ENCODE results near the gene KIF2A.
A peak's percentile ranks its signal among the peaks of the same experiment; 100 is the strongest.

KIF2A gene

GRCh38 chr5:62305715-62306322, at the start of gene KIF2A:
Gene KIF2A, plus strand, starts transcription at chr5:62306206. Its CDS starts 267 bp downstream, at chr5:62306473.
- peak; percentile 93 for DNase-seq (ENCODE audit: low spot score)

GRCh38 chr5:62257020-62257367, 49.0 kb upstream of the KIF2A start:
- no peak for DNase-seq (ENCODE audit: low spot score)

- no peak for DNase-seq (ENCODE audit: low spot score)
These were observed 47.4 kb upstream of the KIF2A start for GRCh38 chr5:62258654-62259053.

GRCh38 chr5:62259699-62260250, 46.2 kb upstream of the KIF2A start:
- DNase-seq (ENCODE audit: low spot score), result no peak

- DNase-seq (ENCODE audit: low spot score), result no peak
These were observed 45.5 kb upstream of the KIF2A start for GRCh38 chr5:62260513-62260912.

GRCh38 chr5:62263401-62263800, 42.6 kb upstream of the KIF2A start:
- no peak for DNase-seq (ENCODE audit: low spot score)

- no peak for DNase-seq (ENCODE audit: low spot score)
These were observed 40.3 kb upstream of the KIF2A start for GRCh38 chr5:62265648-62266112.

- DNase-seq (ENCODE audit: low spot score), result no peak
These were observed 39.4 kb upstream of the KIF2A start for GRCh38 chr5:62266573-62266972.

GRCh38 chr5:62268234-62268633, 37.8 kb upstream of the KIF2A start:
- DNase-seq (ENCODE audit: low spot score), result no peak

- DNase-seq (ENCODE audit: low spot score), result no peak
These were observed 37.2 kb upstream of the KIF2A start for GRCh38 chr5:62268792-62269191.

- DNase-seq (ENCODE audit: low spot score), result no peak
These were observed 34.6 kb upstream of the KIF2A start for GRCh38 chr5:62271370-62271769.

- no peak for DNase-seq (ENCODE audit: low spot score)
These were observed 34.1 kb upstream of the KIF2A start for GRCh38 chr5:62271870-62272269.

GRCh38 chr5:62273687-62274086, 32.3 kb upstream of the KIF2A start:
- DNase-seq (ENCODE audit: low spot score), result no peak

GRCh38 chr5:62275581-62275980, 30.4 kb upstream of the KIF2A start:
- DNase-seq (ENCODE audit: low spot score), result no peak

- no peak for DNase-seq (ENCODE audit: low spot score)
These were observed 24.6 kb upstream of the KIF2A start for GRCh38 chr5:62281411-62281810.

GRCh38 chr5:62282064-62282463, 23.9 kb upstream of the KIF2A start:
- no peak for DNase-seq (ENCODE audit: low spot score)

- DNase-seq (ENCODE audit: low spot score), result no peak
These were observed 23.0 kb upstream of the KIF2A start for GRCh38 chr5:62283005-62283404.

GRCh38 chr5:62283861-62284260, 22.1 kb upstream of the KIF2A start:
- DNase-seq (ENCODE audit: low spot score), result no peak

- DNase-seq (ENCODE audit: low spot score), result no peak
These were observed 20.8 kb upstream of the KIF2A start for GRCh38 chr5:62284946-62285891.

- no peak for DNase-seq (ENCODE audit: low spot score)
These were observed 19.2 kb upstream of the KIF2A start for GRCh38 chr5:62286834-62287233.

GRCh38 chr5:62287237-62287636, 18.8 kb upstream of the KIF2A start:
- no peak for DNase-seq (ENCODE audit: low spot score)

GRCh38 chr5:62288118-62288517, 17.9 kb upstream of the KIF2A start:
- DNase-seq (ENCODE audit: low spot score), result no peak

- DNase-seq (ENCODE audit: low spot score), result no peak
These were observed 16.2 kb upstream of the KIF2A start for GRCh38 chr5:62289813-62290212.
